Suppressor macrophage (primary cell): ENCODE measurements around the gene HNRNPAB.
"Not testable (repeated sequence)": the region's sequence is repeated elsewhere in the genome, so short reads cannot be mapped to it uniquely, and the experiment has no call there.

Experiments used
- DNase-seq, 4 experiments: peaks; one replicate each; pipeline ENCODE4 v3.0.0-alpha.2; 2020 to 2022

Gene HNRNPAB

GRCh38 chr5:178196986-178197385, 7.3 kb upstream of the HNRNPAB start:
- DNase-seq = no peak

- DNase-seq = not testable (repeated sequence)
Observed at GRCh38 chr5:178198151-178198550, 6.2 kb upstream of the HNRNPAB start.

- peak; percentile 37 to 58 (median 46) for DNase-seq
Observed at GRCh38 chr5:178198706-178199105, 5.6 kb upstream of the HNRNPAB start.

- no peak for DNase-seq
Observed at GRCh38 chr5:178199581-178200434, 4.5 kb upstream of the HNRNPAB start.

- no peak for DNase-seq
Observed at GRCh38 chr5:178201221-178201926, 3.0 kb upstream of the HNRNPAB start.

GRCh38 chr5:178201927-178202235, 2.5 kb upstream of the HNRNPAB start:
- peak; percentile 49 to 70 (median 65) for DNase-seq

- DNase-seq = no peak
Observed at GRCh38 chr5:178202541-178202940, 1.8 kb upstream of the HNRNPAB start.

GRCh38 chr5:178203670-178204181, 607 bp upstream of the HNRNPAB start:
- no peak for DNase-seq

- peak; percentile 81 to 96 (median 90) for DNase-seq
Observed at GRCh38 chr5:178204935-178205748, 809 bp downstream of the HNRNPAB start.

- no peak for DNase-seq
Observed at GRCh38 chr5:178205749-178206047, 1.4 kb downstream of the HNRNPAB start.

- DNase-seq = no peak
Observed at GRCh38 chr5:178206166-178207101, 2.1 kb downstream of the HNRNPAB start.

- no peak for DNase-seq
Observed at GRCh38 chr5:178207183-178207916, 3.0 kb downstream of the HNRNPAB start.

GRCh38 chr5:178207917-178208280, 3.6 kb downstream of the HNRNPAB start:
- no peak for DNase-seq

GRCh38 chr5:178208540-178209227, 4.4 kb downstream of the HNRNPAB start:
- no peak for DNase-seq

GRCh38 chr5:178209334-178210072, 5.2 kb downstream of the HNRNPAB start:
- DNase-seq = no peak

- no peak for DNase-seq
Observed at GRCh38 chr5:178210073-178210535, 5.8 kb downstream of the HNRNPAB start.

- no peak for DNase-seq
Observed at GRCh38 chr5:178210686-178211085, 6.4 kb downstream of the HNRNPAB start.

GRCh38 chr5:178211095-178212048, 7.0 kb downstream of the HNRNPAB start:
- no peak for DNase-seq
